Measurements from ENCODE around the gene TRIM44. TPM values are rescaled to one million over a fixed set of nuclear protein-coding genes. Genes with fewer than 3 reads are reported as not detected.

TRIM44 gene
- total RNA-seq, 3 donors from 2014 or later (not counting 1 experiment from before 2014, with no cell fraction given): 47.0 to 62.6 (median 51.9) TPM

DNA sequence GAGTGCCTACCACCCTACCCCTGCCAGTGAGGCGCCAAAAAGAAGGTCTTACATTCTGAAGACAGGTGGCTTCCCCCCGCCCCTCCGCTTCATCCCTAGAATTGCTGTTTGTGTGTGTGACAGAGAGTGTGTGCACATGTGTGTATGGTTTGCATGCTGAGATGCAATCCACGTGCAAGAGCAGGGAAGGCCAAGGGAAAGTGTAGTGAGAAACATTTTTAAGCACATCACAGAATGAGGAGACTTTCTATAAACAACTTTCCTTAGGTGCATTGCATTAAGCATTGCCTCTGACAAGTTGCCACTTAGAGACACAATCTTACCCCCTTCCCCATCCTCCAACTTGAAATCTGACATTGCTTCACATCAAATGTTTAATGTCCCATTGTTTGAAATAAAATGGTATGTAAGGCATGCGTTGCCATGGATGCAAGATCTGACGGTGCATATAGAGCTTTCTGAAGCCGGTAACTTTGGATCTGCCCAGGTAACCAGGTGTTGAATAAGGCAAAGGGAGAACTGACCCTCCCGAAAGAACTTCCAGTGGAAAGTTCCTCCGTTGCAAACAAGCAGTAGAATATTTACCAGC, 22.9 kb upstream of the TRIM44 start:
- intact Hi-C loops (cut with micrococcal nuclease): no loop called here
- ATAC-seq: no peak
- Mint-ChIP-seq H3K36me3 (no peaks in the 10 kb centered on the region), H3K4me3 (no peak overlapping the region), H3K9me3 (no peaks in the 10 kb centered on the region), H3K27me3 (ENCODE audit: low read depth in 2 of 2) (peaks cover 10 to 60% of the 10 kb centered on the region in 2 donors), H3K4me1 (no peaks in the 10 kb centered on the region), H3K27ac (no peak overlapping the region)
- 91% methylated on average over 9 of the region's 9 CpGs for WGBS (ENCODE audit: insufficient coverage)
- no peak overlapping the region for H3K4me3 ChIP-seq (ENCODE audit: low read length)
- TF ChIP-seq, protein P1, sequence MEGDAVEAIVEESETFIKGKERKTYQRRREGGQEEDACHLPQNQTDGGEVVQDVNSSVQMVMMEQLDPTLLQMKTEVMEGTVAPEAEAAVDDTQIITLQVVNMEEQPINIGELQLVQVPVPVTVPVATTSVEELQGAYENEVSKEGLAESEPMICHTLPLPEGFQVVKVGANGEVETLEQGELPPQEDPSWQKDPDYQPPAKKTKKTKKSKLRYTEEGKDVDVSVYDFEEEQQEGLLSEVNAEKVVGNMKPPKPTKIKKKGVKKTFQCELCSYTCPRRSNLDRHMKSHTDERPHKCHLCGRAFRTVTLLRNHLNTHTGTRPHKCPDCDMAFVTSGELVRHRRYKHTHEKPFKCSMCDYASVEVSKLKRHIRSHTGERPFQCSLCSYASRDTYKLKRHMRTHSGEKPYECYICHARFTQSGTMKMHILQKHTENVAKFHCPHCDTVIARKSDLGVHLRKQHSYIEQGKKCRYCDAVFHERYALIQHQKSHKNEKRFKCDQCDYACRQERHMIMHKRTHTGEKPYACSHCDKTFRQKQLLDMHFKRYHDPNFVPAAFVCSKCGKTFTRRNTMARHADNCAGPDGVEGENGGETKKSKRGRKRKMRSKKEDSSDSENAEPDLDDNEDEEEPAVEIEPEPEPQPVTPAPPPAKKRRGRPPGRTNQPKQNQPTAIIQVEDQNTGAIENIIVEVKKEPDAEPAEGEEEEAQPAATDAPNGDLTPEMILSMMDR (IDR thresholded peaks at IDR 0.05): no peak
- H3K27me3 ChIP-seq (ENCODE audit: control insufficient read depth, insufficient read depth, low read length): peaks cover 6% of the 10 kb centered on the region
- no peaks in the 10 kb centered on the region for H3K36me3 ChIP-seq (ENCODE audit: control insufficient read depth, insufficient read depth, low read length)
- no peaks in the 10 kb centered on the region for H3K9me3 ChIP-seq (ENCODE audit: control insufficient read depth, insufficient read depth, low read length)
- DNase-seq: no peak
- no peaks in the 10 kb centered on the region for H3K4me1 ChIP-seq (ENCODE audit: control insufficient read depth, insufficient read depth, low read length)
- H3K27ac ChIP-seq (ENCODE audit: low read length): no peak overlapping the region

DNA sequence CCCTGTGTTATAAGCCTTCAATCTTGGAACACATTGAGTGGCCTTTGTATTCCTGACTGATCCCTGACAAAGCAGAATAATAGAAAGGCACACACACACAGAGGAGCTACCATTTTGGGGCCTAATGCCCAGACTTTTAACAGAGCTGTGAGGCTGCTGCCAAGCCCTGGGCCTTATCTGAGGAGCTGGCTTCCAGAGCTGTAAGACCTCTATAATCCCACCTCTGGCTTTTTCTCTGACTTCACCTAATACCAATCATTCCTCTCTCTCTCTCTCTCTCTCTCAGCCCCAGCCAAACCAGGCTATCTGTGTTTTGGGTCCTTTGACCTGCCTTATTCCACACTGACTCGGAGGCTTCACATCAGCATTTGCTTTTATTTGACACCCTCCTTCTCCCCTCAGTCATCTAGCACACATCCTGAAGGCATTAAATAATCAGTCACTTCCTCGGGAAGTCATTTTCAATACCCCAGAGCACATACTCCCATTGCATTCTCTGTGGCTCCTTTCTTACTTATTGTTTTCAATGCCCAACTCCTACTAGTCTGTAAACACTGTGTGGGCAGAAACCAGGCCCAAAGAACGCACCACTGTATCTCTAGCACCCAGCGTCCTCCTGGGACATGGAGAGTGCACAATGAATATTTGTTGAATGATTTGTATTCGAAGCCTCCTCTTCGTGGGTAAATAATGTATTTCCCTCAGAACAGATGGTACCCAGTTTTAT, 21.2 kb upstream of the TRIM44 start:
- intact Hi-C loops (cut with micrococcal nuclease): no loop called here
- Mint-ChIP-seq H3K27me3 (ENCODE audit: low read depth in 2 of 2) (peaks cover 12 to 59% of the 10 kb centered on the region in 2 donors), H3K9me3 (no peaks in the 10 kb centered on the region), H3K4me1 (no peaks in the 10 kb centered on the region), H3K4me3 (no peak overlapping the region), H3K27ac (no peak overlapping the region), H3K36me3 (no peaks in the 10 kb centered on the region)
- Histone ChIP-seq H3K36me3 (ENCODE audit: control insufficient read depth, insufficient read depth, low read length) (no peaks in the 10 kb centered on the region), H3K27me3 (ENCODE audit: control insufficient read depth, insufficient read depth, low read length) (peaks cover 2% of the 10 kb centered on the region), H3K4me1 (ENCODE audit: control insufficient read depth, insufficient read depth, low read length) (no peaks in the 10 kb centered on the region), H3K27ac (ENCODE audit: low read length) (no peak overlapping the region), H3K9me3 (ENCODE audit: control insufficient read depth, insufficient read depth, low read length) (no peaks in the 10 kb centered on the region), H3K4me3 (ENCODE audit: low read length) (no peak overlapping the region)
- TF ChIP-seq, protein P1 (IDR thresholded peaks at IDR 0.05): no peak
- DNase-seq (no peak), ATAC-seq (no peak)
- 77% methylated on average over 6 of the region's 6 CpGs for WGBS (ENCODE audit: insufficient coverage)

- H3K4me3 ChIP-seq (ENCODE audit: low read length): no peak overlapping the region
- no peaks in the 10 kb centered on the region for H3K36me3 Mint-ChIP-seq
- peaks cover 10 to 60% of the 10 kb centered on the region in 2 donors for H3K27me3 Mint-ChIP-seq (ENCODE audit: low read depth in 2 of 2)
- no peak for DNase-seq
- H3K9me3 ChIP-seq (ENCODE audit: control insufficient read depth, insufficient read depth, low read length): no peaks in the 10 kb centered on the region
- 93% methylated on average over 3 of the region's 3 CpGs for WGBS (ENCODE audit: insufficient coverage)
- H3K27ac Mint-ChIP-seq: no peak overlapping the region
- intact Hi-C loops (cut with micrococcal nuclease): no loop called here
- TF ChIP-seq, protein P1 (IDR thresholded peaks at IDR 0.05): no peak
- no peaks in the 10 kb centered on the region for H3K27me3 ChIP-seq (ENCODE audit: control insufficient read depth, insufficient read depth, low read length)
- H3K27ac ChIP-seq (ENCODE audit: low read length): no peak overlapping the region
- H3K4me1 ChIP-seq (ENCODE audit: control insufficient read depth, insufficient read depth, low read length): no peaks in the 10 kb centered on the region
- no peak overlapping the region for H3K4me3 Mint-ChIP-seq
- H3K36me3 ChIP-seq (ENCODE audit: control insufficient read depth, insufficient read depth, low read length): no peaks in the 10 kb centered on the region
- ATAC-seq: no peak
- no peaks in the 10 kb centered on the region for H3K4me1 Mint-ChIP-seq
- no peaks in the 10 kb centered on the region for H3K9me3 Mint-ChIP-seq
Measured at GRCh38 chr11:35641964-35642363, 20.6 kb upstream of the TRIM44 start.
